NCI-H2029 (cell line): ENCODE results near the gene SNRPA1.

Source experiments
- DNase-seq: peaks from one replicate; lab custom pipeline; 2025; lab: John Stamatoyannopoulos, UW

The SNRPA1 gene

DNA sequence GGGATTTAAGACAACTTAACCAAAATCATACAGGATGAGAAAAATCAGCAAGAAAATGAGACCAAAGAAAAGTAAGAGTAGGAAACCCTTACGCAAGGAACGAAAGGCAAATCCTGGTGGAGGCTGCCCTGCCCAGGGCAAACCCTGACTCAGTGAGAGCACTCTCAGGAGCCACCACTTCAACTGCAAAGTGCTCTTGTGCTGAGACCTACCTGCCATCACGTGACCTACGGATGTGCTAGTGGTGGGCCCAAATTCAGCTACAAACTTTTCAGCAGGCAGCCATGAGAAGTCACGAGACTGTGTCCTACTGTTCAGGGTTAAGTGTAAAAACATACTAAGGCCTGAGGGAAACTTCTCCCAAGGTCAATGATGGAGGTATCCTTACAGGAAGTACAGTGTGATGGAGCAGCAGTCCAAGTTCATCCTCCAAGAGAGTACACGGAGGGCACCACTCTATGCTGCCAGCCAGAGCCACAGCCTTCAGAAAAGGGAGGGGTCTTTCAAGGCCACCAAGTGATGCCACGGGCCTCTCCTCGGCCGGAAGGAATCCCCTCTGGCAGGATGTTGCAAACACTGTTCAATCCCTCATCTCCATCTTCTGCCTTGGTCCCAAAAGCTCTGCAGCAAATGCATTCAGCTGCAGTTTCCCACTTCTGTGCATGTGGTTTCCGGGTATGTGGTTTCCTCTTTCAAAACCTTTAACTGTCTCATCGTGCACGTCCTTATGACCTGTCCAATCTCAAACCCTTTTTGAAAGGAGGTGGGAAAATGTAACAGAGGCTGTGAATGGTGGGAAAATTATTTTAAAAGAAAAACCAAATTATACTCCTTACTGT, 52.7 kb downstream of the SNRPA1 start:
- DNase-seq = no peak

GRCh38 chr15:101240358-101240757, 54.7 kb downstream of the SNRPA1 start:
- DNase-seq = no peak

DNA sequence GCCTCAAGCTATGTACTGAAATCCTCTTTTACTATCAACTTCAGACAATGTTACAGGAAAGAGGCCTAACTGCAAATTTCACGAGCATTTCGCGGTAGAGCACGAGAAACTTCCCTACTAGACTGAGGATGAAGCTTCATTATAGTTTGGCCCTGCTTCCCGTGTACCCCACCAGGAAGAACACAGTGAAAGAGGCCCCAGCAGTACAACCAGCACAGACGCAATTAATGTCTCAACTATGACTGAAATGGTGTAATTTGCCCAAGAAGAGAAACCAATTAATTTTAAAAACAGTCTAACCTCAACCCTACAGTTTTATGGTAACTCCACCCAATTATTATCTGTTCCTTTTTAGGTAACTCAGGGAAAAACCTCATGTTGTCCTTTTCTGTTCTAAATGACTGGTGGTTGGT, 55.3 kb downstream of the SNRPA1 start:
- DNase-seq = no peak

- DNase-seq = no peak
These were observed 57.8 kb downstream of the SNRPA1 start for GRCh38 chr15:101237251-101237650.

DNA sequence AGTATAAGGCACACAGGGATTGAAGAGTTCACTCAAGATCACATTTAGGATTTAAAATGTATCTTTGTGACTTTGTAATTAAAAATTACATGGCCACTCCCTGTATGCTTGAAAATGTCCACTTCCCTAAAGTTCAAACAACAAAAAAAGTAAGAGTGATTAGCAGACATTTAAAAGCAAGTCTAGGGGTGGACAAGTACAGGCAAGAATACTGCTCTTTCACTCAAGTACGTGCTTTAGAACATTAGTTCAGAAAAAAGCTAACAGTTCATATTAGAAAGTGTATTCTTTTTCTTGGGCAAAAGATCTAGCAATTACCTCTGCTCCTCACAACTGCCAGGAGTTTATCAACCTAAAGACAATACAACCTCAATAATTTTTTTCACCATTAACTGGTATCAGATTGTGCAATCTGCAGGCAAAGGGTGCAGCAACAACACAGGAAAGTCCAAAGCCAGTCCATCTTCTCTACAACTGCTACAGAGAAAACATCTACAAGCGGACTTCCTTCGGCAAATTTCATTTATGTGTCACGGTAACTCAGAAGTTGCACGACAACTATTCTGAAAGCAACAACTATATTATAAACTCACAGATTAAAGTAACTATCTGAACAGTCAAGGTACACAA, 61.3 kb downstream of the SNRPA1 start:
- no peak for DNase-seq

DNA sequence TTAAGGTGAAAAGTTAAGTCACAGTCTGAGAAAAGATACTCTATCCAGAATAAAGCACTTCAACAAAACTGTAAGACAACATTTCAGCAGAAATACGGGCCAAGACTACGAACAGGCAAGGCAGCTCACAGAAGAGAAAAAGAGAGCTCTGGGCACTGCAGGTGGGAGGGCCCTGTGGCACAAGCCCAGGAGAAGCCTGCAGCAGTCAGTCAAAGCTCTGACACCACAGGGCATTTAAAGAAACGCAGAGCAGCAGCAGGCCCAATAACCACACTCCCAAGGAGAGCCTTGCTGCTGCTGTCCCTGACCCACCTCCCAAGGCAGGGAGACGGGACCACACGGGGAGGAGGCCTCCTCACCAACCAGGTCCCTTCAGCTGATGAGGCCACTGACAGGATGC, 62.4 kb downstream of the SNRPA1 start:
- DNase-seq = no peak
